PC-3 (cell line): ENCODE data around the gene TMEM59. TPM values are rescaled to one million over a fixed set of nuclear protein-coding genes. Genes with fewer than 3 reads are reported as not detected.

ENCODE experiments used
- ATAC-seq: fragments of 200-7000 bp; cut with Tn5 transposase; 2 replicates; pipeline ENCODE4 v1.9.1; 2020; ENCODE audit warnings: mild to moderate bottlenecking, moderate library complexity
- BruUV-seq: library from RNA; stranded (reverse); fragments of 400-500 nt; replicated peaks from 2 replicates; lab custom pipeline; 2021; lab: Mats Ljungman, UMichigan
- CTCF ChIA-PET: fragments of 300-600 bp; sonication (Branson Sonifier 250); formaldehyde crosslinking; loops from one replicate; lab custom pipeline; 2022; ENCODE audit warnings: antibody characterized with exemption; lab: Charles Lee
- POLR2A ChIA-PET: fragments of 300-600 bp; sonication (Branson Sonifier 250); formaldehyde crosslinking; loops from one replicate; lab custom pipeline; 2022; ENCODE audit warnings: antibody characterized with exemption; ENCODE audit not compliant: unreplicated experiment; lab: Charles Lee
- DNase-seq: peaks from one replicate; pipeline ENCODE4 v3.0.0-alpha.2; 2015
- H2AFZ ChIP-seq: fragments of 300-600 bp; sonication (generic); 2 replicates; pipeline ENCODE4 v1.6.0; 2016; ENCODE audit warnings: antibody characterized with exemption, low read length
- H3F3A ChIP-seq: fragments of 300-600 bp; sonication (generic); one replicate; pipeline ENCODE4 v1.6.0; 2017; ENCODE audit warnings: antibody characterized with exemption, low read length, control low read depth, mild to moderate bottlenecking; ENCODE audit not compliant: unreplicated experiment
- H3K27ac ChIP-seq: fragments of 300-600 bp; sonication (generic); 2 replicates; pipeline ENCODE4 v1.5.1; 2016; ENCODE audit warnings: mild to moderate bottlenecking, low read length
- H3K27me3 ChIP-seq: fragments of 300-600 bp; sonication (generic); 2 replicates; pipeline ENCODE4 v1.6.1; 2016; ENCODE audit warnings: low read length, mixed read lengths
- H3K36me3 ChIP-seq: fragments of 300-600 bp; sonication (generic); 2 replicates; pipeline ENCODE4 v1.6.1; 2016; ENCODE audit warnings: low read depth, mixed run types, low read length, mixed read lengths
- H3K4me1 ChIP-seq: fragments of 300-600 bp; sonication (generic); 2 replicates; pipeline ENCODE4 v1.5.1; 2016; ENCODE audit warnings: low read length; ENCODE audit not compliant: insufficient read depth
- H3K4me2 ChIP-seq: fragments of 300-600 bp; sonication (generic); 2 replicates; pipeline ENCODE4 v1.6.0; 2016; ENCODE audit warnings: low read length
- H3K4me3 ChIP-seq: fragments of 300-600 bp; sonication (generic); 2 replicates; pipeline ENCODE4 v1.5.1; 2016; ENCODE audit warnings: mild to moderate bottlenecking, low read length, mixed read lengths
- H3K79me2 ChIP-seq: fragments of 300-600 bp; sonication (generic); 2 replicates; pipeline ENCODE4 v1.6.1; 2017; ENCODE audit warnings: low read length, mixed read lengths
- H3K9ac ChIP-seq: fragments of 300-600 bp; sonication (generic); 2 replicates; pipeline ENCODE4 v1.6.0; 2016; ENCODE audit warnings: mild to moderate bottlenecking, low read length
- H3K9me2 ChIP-seq: fragments of 300-600 bp; sonication (generic); replicated peaks from 2 replicates; pipeline ENCODE4 v1.6.1; 2016; ENCODE audit warnings: mixed run types, low read length, mixed read lengths
- H3K9me3 ChIP-seq: fragments of 300-600 bp; sonication (generic); 2 replicates; pipeline ENCODE4 v1.6.1; 2016; ENCODE audit warnings: low read length, mixed read lengths
- H4K20me1 ChIP-seq: fragments of 300-600 bp; sonication (generic); 2 replicates; pipeline ENCODE4 v1.6.1; 2016; ENCODE audit warnings: low read length, mixed read lengths
- EZH2 ChIP-seq: fragments of 300-600 bp; sonication (generic); IDR thresholded peaks from one replicate; pipeline ENCODE4 v1.6.1; 2017; ENCODE audit warnings: antibody characterized with exemption, mild to moderate bottlenecking, low read length; ENCODE audit not compliant: unreplicated experiment
- EZH2phosphoT487 ChIP-seq: fragments of 300-600 bp; sonication (generic); IDR thresholded peaks from 2 replicates; pipeline ENCODE4 v1.6.1; 2018; ENCODE audit warnings: mild to moderate bottlenecking, antibody characterized with exemption, low read length, borderline replicate concordance
- intact Hi-C: fragments of 100-400 bp; cut with micrococcal nuclease; formaldehyde crosslinking; loops from 2 replicates; pipeline ENCODE4 v1.9.0; 2023
- total RNA-seq: library from RNA; depleted of rRNA; stranded (reverse); fragments of >200 nt; gene quantifications from 2 replicates; pipeline ENCODE4 v1.2.3, GENCODE V29; 2014
- TF ChIP-seq, protein P1 (sequence below): fragments of 300-600 bp; sonication (generic); conservative IDR thresholded peaks from 2 replicates; pipeline ENCODE4 v1.5.1; 2017; ENCODE audit warnings: antibody characterized with exemption, low read depth, mild to moderate bottlenecking, low read length

The TMEM59 gene
- total RNA-seq, 1 experiment from 2014 or later = 133 TPM

DNA sequence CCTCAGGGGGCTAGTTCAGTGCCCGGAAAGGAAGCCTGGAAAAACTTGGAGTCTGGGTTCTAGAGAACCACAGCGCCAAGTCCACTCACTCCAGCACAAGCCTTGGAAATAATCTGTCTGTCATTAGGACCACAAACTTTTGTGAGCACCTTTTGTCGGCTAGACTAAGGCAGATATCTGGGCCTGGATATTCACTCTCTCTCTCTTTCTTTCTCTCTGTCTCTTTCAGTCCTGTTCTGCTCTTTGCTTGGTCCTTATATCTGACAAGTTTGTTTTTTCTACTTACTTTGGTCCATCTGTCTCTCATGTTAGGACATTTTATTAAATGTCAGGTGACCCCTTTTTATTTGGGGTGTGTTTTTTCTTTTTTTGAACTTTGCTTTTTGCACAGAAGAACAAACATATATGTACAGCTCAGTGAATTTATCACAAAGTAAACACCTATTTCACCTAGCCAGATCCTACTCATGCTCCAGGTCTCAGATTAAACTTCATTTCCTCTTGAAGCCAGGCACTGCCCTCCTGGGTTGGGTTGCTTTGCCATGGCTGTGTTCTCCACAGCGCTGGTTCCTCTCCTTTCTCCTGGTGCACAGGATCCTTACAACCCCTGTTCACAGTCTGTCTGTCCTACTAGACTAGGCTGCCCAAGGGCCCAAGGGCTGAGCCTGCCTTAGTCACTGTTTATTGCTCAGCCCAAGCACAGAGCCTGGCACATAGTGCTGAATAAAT, 41.2 kb upstream of the TMEM59 start:
- DNase-seq (peak; percentile 51), ATAC-seq (peak; percentile 98)
- ChIA-PET CTCF (no interaction called here), POLR2A (interaction anchor here (0.6 kb wide), 2 partner anchors 15 to 135 kb away, joined by 3 to 25 read pairs; no protein-coding TSS in a partner anchor)
- H4K20me1 ChIP-seq = no peaks in the 10 kb centered on the region
- peak overlapping the region; percentile 37; the same call in 1 of the 2 replicates for H3K27ac ChIP-seq
- no peaks in the 10 kb centered on the region for H3K9me2 ChIP-seq
- H3F3A ChIP-seq = no peaks in the 10 kb centered on the region
- H3K4me3 ChIP-seq = no peak overlapping the region
- H2AFZ ChIP-seq = no peak overlapping the region
- no peaks in the 10 kb centered on the region for H3K9me3 ChIP-seq
- no TSS peak for BruUV-seq
- intact Hi-C loops = no loop called here
- H3K27me3 ChIP-seq = no peaks in the 10 kb centered on the region
- H3K36me3 ChIP-seq = no peaks in the 10 kb centered on the region
- peak overlapping the region; percentile 23; the same call in 1 of the 2 replicates for H3K4me2 ChIP-seq
- no peak overlapping the region for H3K9ac ChIP-seq
- peaks cover 12% of the 10 kb centered on the region for H3K4me1 ChIP-seq
- H3K79me2 ChIP-seq = no peaks in the 10 kb centered on the region
- TF ChIP-seq EZH2 = no peak
- TF ChIP-seq, protein P1, sequence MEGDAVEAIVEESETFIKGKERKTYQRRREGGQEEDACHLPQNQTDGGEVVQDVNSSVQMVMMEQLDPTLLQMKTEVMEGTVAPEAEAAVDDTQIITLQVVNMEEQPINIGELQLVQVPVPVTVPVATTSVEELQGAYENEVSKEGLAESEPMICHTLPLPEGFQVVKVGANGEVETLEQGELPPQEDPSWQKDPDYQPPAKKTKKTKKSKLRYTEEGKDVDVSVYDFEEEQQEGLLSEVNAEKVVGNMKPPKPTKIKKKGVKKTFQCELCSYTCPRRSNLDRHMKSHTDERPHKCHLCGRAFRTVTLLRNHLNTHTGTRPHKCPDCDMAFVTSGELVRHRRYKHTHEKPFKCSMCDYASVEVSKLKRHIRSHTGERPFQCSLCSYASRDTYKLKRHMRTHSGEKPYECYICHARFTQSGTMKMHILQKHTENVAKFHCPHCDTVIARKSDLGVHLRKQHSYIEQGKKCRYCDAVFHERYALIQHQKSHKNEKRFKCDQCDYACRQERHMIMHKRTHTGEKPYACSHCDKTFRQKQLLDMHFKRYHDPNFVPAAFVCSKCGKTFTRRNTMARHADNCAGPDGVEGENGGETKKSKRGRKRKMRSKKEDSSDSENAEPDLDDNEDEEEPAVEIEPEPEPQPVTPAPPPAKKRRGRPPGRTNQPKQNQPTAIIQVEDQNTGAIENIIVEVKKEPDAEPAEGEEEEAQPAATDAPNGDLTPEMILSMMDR = no peak
- no peak for TF ChIP-seq EZH2phosphoT487

DNA sequence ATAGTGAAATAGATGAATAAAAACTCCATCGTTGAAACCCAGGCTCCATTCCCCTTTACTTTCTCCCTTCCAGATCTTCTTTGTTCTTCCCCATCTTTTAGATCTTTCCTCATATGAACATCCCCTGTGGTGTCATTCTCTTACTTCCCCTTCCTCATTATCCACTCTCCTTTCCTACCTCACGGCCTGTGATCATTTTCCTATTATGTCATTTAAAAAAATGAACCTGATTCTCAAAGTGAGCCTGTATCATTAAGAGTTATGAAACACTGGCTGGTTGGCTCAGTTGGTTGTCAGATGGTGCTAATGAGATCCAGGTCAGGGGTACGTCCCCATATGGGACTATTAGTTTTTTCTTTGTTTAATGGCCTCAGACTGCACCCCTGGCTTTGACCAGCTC, 38.7 kb upstream of the TMEM59 start:
- TF ChIP-seq EZH2 = no peak
- TF ChIP-seq EZH2phosphoT487 = no peak
- TF ChIP-seq, protein P1 = no peak
- Histone ChIP-seq H2AFZ (no peak overlapping the region), H4K20me1 (no peaks in the 10 kb centered on the region), H3K27me3 (no peaks in the 10 kb centered on the region), H3K9me3 (no peaks in the 10 kb centered on the region), H3K4me1 (peaks cover 12% of the 10 kb centered on the region), H3K4me3 (no peak overlapping the region), H3K36me3 (no peaks in the 10 kb centered on the region), H3K27ac (no peak overlapping the region), H3K9me2 (no peaks in the 10 kb centered on the region), H3K79me2 (no peaks in the 10 kb centered on the region), H3F3A (no peaks in the 10 kb centered on the region), H3K9ac (no peak overlapping the region), H3K4me2 (no peak overlapping the region)
- ChIA-PET CTCF (no interaction called here), POLR2A (no interaction called here)
- intact Hi-C loops = no loop called here
- no TSS peak for BruUV-seq
- DNase-seq (no peak), ATAC-seq (no peak)

DNA sequence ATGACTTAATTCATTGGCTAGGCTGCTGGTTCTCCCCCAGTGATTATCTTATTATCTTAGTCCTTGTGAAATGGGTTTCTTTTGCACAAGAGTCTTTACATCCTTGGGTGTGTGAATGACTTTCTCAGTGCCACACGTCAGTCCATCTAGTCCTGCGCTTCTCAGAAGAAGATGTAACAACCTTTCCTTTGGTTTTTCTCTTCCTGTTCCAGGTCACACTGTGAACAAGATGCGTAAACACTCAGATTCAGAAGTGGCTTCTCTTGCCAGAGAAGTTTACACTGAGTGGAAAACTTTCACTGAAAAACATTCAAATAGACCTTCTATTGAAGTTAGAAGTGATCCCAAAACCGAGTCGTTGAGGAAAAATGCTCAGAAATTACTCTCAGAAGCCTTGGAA, 35.4 kb upstream of the TMEM59 start:
- no peak overlapping the region for H3K9ac ChIP-seq
- no peaks in the 10 kb centered on the region for H3K36me3 ChIP-seq
- H3F3A ChIP-seq = no peaks in the 10 kb centered on the region
- no peak overlapping the region for H3K4me3 ChIP-seq
- TF ChIP-seq EZH2phosphoT487 (no peak), EZH2 (no peak)
- TF ChIP-seq, protein P1 = no peak
- H3K79me2 ChIP-seq = no peaks in the 10 kb centered on the region
- no peaks in the 10 kb centered on the region for H3K9me2 ChIP-seq
- no peaks in the 10 kb centered on the region for H4K20me1 ChIP-seq
- ChIA-PET POLR2A (no interaction called here), CTCF (no interaction called here)
- H3K4me2 ChIP-seq = no peak overlapping the region
- ATAC-seq = no peak
- no peaks in the 10 kb centered on the region for H3K4me1 ChIP-seq
- H3K27ac ChIP-seq = no peak overlapping the region
- H3K9me3 ChIP-seq = no peaks in the 10 kb centered on the region
- H3K27me3 ChIP-seq = no peaks in the 10 kb centered on the region
- no peak overlapping the region for H2AFZ ChIP-seq
- no peak for DNase-seq
- no TSS peak for BruUV-seq
- intact Hi-C loops = no loop called here
